GM10847 (cell line): ENCODE measurements around the gene STK33.

Experiments
- POLR2A ChIP-seq: IDR thresholded peaks from 2 replicates; pipeline ENCODE4 v1.6.1; 2011; ENCODE audit not compliant: insufficient read length; ENCODE audit errors: extremely low read depth

The STK33 gene

DNA sequence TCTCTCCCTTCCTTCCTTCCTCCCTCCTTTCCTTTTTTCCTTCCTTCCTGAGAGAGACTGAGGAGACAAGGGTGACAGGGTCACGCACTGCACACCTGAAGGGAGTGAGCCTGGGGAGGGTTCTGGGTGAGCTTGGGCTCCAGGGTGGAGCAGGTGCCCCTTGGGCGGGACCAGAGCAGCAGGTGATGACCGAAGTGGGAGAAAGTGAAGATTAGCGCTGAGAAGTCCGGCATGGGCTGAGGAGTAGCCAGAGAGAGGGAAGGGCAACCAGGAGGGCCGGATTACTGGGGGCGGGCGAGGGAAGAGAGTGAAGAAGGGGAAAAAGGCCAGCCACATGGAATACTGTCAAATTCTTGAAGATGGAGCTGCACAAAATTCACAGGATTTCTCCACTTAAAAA is 231.1 kb downstream of the STK33 start:
- TF ChIP-seq POLR2A, result no peak

DNA sequence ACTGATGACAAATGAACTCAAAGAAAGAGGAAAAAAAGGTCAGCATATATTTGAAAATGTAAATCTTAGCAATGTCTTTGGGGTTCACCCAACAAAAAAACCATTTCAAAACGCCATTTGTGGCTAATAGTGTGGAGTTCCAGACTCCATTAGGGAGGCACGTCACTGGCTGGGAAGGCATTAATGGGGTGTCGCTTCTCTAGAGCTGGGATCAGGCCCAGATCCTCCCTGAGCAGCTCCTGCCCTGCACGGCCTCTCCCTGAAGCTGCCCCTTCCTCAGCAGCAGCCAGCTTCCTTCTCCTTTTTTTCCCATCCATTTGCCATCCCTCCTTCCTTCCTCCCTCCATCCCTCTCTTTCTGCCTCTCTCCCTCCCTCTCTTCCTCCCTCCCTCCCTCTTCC is 231.5 kb downstream of the STK33 start:
- TF ChIP-seq POLR2A, result no peak

DNA sequence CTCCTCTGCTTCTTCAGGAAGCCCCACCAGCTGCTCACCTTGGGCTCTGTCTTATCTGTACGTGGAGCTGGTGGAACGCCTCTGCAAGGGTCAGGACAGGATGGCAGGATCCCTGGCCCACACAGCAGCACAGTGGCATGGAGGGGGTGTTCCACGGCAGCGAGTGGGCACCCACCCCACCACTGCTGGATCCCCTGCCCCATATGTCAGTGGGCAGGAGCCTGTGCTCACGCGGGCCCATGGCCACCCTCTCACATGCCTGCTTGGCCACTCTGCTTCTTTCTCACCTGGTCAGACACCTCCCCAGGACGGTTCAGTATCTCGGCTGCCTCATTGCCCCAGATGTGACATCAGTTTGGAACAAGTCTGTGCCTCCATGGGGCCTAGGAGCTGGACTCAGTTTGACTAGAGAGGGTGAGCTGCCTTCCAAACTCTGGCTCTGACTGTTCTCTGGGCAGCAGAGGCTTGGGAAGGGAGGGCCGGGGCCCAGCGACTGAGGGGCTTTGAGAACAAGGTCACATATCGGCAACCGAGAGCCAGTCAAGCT is 232.3 kb downstream of the STK33 start:
- no peak for TF ChIP-seq POLR2A

DNA sequence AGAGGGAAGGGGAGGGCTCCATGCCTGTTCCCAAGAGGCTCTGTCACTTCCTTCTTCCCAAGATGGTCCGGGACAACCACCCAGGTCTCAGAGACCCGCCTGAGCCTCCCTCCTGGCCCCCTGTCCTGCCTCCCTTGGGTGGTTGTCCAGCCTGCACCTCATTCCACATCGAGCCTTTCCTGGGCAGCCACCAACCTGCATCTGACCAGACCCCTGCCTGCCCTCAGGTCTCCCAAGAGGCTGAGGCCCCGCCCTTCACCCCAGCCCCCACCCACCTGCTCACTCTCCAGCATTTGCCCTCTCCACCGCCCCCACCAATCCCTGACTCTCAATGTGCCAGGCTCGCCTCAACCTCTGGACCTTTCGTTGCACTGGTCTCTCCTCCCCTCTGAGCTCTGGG is 232.8 kb downstream of the STK33 start:
- TF ChIP-seq POLR2A, result no peak

DNA sequence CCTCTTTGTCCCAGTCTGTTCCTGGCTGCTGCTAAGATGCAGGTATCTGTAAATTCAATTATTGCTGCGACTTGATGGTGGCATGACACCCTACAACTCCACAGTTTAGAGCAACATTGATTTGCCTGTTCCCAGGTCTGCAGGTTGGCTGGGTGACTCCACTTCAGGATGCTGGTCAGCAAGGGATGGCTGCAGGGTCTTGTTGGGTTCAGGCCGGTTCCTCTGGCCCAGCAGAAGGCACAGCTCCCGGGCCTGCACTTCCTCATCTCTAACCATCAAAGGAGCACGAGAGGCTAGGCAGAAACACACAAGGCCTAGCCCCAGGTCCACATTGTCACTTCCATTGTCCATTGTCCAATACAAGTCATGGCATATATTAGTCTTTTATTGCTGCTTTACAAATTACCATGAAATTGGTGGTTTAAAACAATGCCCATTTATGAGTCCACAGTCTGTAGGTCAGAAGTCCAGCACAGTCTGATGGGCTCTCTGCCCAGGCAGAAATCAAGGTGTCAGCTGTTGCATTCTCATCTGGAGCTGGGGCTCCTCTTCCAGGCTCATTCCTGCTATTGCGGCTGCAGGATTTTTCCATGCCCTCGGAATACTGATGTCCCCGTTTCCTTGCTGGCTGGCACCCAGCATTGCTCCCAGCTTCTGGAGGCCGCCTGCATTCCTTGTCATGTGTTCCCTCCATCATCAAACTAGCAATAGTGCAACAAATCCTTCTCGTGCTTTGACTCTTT is 233.8 kb downstream of the STK33 start:
- no peak for TF ChIP-seq POLR2A

DNA sequence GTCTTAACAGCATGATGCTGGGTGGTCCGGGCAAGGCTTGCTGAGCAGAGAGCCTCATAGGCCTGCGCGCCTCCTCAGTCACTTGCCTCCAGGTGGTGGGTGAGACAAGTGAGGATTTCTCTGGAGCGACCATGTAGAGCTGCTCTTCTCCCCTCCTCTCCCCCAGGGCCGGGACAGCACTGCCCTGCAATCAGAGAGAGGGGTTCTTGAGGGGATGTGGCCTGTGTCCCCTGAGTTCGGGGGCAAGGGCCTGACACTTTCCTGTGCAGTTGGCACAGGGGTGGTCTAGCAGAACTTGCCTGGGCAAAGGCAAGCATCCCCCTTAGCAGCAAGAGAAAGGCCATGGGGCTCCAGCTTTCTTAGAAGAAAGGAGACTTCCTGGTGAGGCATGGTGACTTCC is 234.5 kb downstream of the STK33 start:
- no peak for TF ChIP-seq POLR2A

DNA sequence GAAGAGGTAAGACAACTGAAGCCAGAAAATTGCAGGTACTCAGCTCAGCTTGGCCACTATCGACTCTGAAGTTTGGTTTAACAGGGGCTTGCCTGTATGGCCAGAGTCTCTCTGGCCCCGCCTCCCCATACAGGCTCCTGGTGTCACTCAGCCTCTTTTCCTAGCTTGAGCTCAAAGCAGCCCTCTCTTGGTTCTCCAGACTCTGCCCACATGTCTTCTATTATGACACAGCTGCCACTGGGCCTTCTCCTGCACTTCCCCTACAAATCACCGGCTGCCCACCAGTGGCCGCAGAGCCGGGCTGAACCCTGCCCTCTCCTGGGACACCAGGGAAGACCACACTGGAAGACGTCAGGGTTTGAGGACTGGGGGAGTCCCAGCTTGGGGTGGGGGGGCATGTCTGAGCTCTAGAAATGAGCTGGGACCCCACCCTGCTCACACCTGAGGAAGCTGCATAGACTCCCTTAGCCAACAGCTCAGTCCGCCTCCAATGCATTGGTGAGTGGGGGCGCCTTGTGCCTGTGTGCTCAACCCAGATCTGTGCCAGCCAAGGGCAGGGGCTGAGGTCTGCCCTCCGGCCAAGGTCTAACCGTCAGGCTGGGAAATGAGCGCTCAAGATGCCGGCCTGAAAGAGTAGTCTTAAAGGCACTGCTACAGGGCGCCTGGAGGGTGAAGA is 236.0 kb downstream of the STK33 start:
- no peak for TF ChIP-seq POLR2A

DNA sequence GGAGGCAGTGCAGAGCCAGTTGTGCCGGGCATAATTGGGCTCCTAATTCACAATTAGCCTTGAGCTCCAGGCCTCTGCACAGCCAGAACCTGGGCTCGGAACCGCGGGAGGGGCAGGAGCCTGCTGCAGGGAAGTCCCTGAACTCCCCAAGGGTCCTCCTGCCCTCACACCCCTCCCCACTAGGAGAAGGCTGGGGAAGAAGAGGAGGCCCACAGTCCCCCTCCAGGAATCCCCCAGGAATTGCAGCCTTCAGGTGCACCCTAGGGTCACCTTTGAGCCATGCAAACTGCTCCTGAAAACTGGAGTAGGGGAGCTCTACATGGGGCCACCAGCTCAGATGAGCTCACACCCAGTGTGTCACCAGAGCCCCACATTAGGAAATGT is 236.5 kb downstream of the STK33 start:
- no peak for TF ChIP-seq POLR2A

DNA sequence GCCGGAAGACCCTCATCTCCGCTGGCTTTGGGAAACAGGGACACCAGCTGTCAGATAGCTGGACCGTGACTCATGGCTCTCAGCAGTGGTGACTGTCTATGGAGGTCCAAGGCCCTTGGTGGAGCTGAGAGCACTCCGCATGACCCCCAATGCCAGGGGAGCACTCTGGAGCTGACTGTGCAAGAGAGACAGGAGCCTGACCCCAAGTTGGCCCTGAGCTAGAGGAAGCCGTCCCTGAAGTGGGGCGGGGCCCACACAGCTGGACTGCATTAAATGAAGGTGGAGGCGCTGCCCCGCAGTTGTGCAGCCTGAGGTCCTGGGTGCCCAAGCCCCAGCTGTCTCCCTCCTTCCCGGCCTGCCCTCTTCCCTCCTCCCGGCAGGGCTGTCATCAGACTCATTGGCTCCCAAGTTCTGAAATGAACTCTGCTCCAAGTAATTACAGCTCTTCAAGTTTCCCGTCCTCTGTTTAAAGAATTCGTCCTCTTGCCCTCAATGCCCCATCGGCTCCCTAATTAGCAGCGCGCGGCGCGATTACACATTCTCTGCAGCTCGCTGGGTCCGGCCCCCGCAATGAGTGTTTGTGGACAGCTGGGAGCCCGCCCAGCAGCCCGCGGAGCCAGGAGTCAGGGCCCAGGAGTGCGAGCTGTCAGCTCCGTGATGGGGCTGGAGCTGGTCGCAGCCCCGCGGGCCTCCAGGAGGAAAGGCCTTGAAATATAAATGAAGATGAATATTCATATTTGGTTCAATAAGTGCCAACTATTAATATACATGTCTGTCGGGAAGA is 237.1 kb downstream of the STK33 start:
- TF ChIP-seq POLR2A, result no peak

DNA sequence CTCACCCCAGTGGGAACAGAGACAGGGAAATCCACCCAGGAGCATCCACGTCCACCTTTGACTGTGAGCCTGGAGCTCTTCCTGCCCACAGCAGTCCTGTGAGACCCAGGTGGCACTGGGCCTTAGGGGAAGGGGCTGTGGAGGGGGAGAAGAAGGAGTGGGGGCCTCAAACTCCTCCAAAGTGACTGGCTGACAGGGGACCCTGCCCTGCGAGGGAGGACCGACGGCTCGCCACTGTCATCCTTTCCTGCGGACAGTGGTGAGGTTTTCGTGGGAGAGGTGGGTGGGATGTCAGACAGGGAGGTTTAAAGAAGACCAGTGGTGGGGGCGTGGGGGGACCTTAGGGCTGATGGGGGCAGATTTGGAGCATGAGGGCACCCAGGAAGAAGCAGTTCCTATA is 237.8 kb downstream of the STK33 start:
- TF ChIP-seq POLR2A, result no peak

DNA sequence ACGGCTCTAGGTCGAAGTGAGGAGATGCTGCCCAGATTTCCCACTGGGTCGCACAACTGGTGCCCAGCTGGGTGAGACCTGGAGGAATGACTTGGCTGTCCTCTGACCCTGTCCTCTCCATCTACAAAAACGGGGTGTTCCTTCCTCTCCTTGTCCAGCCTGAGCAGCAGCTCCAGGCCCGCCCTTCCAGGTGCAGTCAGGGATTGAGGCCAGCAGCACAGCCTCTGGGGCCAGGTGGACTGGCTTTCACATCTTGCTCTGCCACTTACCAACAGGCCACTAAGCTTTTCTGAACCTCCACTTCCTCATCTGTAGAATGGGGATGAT is 238.6 kb downstream of the STK33 start:
- TF ChIP-seq POLR2A, result no peak

DNA sequence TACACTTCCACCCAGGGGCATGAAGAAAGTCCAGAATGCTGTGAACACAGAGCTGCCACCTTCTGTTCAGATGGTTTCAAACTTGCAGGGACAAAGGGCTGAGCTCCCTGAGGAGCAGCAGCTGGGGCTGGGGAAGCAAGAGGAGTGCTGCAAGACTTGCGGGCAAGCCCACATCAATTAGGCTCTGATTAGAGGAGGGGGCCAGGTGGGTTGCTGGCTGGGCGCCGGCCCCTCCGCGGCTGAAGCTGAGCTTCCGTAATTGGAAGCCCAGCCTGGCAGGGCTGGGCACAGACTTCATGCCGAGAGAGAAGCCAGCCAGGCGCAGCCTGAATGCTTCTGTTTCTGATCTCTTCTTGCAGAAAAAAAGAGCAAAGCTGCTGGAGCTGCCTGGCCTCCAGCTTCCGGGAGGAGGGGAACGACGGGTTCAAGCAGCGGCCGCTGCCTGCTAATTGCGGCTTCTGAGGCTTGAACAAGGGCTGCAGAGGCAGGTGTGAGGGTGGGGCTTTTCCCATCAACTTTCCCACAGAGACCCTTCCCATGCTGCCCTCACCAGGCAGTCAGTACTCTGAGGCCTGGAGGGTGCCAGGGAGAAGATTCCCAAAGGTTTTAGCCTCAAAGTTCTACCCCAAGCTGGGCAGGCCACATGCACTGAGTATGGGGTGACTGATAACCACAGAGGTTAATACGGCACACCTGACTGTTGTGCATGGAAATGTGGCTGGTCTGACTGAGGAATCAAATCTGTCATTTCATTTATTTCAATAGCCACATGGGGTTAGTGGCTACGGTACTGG is 239.2 kb downstream of the STK33 start:
- TF ChIP-seq POLR2A, result no peak

DNA sequence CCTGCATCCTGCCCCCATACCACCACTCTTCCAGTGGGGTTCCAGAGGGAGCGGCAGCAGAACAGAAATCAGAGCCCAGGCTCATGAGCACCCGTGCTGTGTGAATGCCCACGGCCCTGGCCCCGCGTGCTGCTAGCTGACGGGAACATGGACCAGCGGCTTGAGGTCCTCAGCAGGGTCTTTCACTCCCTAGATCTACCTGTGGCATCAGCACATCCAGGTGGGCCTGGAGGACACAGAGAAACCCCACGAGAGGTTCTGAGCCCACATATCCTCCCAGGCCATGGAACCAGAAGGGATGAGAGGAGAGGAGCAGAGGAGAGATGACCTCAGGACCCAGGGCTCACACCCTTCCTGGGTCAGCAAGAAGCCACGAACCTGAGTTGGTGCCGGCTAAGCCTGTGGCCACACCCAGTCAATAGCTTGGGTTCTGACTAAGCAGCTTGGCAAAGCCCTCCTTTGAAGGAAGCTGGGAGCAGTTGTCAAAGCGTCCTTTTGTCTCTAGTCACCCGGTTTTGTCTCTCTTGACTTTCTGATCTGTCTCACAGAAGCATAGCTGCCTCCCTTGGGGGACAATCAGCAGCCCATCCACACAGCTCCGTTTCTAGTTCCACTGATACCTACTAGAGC is 241.0 kb downstream of the STK33 start:
- no peak for TF ChIP-seq POLR2A

DNA sequence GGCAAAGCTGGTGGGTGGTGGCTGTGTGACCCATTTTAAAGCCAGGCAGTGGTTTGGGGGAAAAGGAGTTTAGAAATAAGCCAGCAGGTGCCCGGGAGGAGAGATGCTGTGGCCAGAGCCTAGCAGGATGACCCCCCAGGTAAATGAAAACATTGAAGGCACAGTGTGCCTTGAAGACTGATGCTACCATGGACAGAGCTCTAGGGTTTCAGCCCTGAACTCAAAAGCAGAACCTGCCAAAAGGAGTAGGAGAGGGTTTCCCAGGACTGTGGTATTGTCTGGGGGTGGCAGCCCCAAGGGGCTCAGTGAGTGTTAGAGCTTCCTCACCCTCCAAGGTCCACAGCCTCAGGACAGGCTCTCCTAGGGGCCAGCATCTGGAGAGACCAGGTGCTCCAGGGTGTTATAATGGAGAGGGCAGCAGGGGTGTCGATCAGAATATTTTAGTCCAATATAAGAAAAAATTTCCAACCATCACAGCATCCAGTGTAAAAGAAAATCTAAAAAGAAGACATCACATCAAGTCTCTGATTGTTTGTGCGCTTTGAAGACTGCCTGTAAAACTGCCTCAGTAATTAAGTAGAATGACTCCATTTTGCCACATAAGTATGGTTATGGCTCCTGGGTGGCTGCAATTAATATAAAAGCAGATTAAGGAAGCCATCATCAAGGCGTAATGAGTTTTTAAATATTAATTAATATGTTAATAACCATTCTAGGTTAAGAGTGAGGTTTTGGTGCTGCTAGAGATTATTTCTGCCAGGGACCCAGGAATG is 241.7 kb downstream of the STK33 start:
- no peak for TF ChIP-seq POLR2A
